HG02981 (cell line): ENCODE measurements around the gene RASL11A.
"Not testable (repeated sequence)": the region's sequence is repeated elsewhere in the genome, so short reads cannot be mapped to it uniquely, and the experiment has no call there.

ENCODE experiments used
- ATAC-seq: cut with Tn5 transposase; IDR thresholded peaks from one replicate; pipeline ENCODE4 v1.9.1; 2021; ENCODE audit warnings: mild to moderate bottlenecking, moderate library complexity; ENCODE audit not compliant: unreplicated experiment

The RASL11A gene

DNA sequence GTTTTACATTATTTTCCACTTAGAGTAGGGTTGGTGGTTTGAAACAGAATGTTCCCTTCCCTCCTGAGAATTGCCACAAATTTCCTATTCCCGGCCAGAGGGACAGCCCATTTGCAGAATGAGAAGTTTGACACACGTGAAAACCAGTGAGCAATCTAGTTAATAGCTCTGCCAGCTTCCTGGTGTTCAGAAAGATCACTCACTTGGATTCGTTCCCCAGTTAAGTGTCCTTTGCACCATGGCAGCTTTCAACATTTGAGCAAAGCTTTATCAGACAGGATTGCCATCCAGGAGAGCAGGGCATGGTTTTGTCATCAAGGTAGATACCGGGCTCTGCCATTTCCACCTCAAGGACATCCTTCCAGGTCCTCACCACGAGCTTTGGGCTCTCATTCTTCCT lies 28.2 kb downstream of the RASL11A start:
- no peak for ATAC-seq

DNA sequence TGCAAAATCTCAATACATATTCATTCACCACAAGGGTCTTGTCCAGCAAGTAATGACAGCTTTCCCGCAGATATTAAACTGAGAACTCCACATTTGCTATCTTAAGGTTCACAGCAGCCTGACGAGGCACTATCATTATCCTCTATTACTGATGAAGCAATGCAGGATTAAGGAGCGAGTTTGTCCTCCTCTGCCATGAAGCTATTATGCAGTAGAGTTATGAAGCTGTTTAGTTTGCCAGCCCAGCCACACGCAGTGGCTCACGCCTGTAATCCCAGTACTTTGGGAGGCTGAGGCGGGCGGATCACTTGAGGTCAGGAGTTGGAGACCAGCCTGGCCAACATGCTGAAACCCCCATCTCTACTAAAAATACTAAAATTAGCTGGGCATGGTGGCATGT lies 29.8 kb downstream of the RASL11A start:
- not testable (repeated sequence) for ATAC-seq

DNA sequence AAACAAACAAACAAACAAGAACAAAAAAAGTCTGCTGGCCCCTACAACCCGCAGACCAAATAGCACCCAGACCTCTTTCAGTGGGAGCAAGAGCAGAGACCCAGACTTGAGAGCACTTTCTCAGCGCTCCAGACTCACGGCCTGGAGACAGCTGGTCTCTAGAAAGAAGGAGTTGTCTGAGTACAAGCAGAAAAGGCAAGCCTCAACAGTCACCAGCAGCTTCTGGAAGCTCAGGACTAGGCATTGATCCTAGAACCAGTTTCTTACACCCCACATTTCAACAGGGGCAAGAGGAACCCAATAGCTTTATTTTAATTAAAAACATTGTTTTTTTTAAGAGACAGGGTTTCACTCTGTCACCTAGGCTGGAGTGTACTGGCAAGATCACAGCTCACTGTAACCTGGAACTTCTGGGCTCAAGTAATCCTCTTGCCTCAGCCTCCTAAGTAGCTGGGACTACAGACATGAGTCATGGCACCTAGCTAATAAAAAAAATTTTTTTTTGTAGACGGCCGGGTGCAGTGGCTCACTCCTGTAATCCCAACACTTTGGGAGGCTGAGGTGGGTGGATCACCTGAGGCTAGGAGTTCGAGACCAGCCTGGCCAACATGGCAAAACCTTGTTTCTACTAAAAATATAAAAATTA lies 30.4 kb downstream of the RASL11A start:
- ATAC-seq: no peak

DNA sequence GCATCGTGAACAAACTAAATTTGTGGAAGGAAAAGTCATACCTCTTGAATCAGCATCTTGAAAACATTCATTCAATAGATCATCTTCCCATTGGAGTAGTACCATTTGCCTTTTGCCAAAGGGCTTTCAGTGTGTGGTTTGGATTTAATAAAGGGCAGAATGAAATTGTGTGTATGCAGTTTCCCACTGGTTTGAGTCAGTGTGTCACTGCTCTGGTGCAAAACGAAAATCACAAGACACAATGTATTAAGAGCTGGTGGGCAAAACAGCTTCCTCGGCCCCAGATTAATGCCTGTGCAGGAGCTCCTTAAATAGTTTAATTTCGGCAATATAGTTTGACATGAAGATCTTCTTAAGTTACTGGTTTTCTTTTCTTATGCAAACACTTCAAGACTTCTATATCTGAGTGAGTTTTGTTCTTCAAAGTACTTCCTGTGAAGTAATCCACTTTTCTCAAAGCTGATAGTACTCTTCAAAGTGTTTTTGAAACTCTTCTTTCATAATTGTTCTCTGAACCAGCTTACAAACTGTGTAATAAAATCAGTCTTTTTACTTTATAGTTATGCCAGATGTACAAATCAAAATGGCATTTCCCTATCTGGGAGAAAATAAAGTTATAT lies 32.1 kb downstream of the RASL11A start:
- ATAC-seq: no peak

DNA sequence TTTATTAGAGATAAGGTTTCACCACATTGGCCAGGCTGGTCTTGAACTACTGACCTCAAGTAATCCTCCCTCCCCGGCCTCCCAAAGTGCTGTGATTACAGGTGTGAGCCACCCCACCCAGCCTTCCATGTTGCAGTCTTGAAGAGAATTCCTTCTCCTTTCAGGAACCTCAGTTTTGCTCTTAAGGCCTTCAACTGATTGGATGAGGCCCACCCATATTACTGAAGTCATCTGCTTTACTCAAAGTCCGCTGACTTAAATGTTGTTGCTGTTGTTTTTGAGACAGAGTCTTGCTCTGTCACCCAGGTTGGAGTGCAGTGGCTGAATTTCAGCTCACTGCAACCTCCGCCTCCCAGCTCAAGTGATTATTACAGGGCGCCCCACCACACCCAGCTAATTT lies 33.5 kb downstream of the RASL11A start:
- no peak for ATAC-seq

DNA sequence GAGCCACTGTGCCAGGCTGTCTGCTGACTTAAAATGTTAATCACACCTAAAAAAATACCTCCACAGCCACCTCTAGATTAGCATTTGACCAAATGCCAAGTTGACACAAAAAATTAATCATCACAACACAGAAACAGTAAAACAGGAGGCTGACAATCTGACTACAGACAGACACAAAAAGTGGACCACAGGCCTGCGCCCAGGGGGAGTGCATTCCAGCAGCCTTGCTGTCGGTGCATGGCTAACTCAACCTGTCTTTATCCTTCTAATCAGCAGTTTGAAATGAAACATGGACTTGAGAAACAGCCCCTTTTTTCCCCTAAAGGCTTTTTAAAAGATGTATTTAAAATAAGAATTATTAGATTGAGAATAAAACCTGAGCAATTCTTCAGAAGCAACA lies 34.0 kb downstream of the RASL11A start:
- no peak for ATAC-seq

DNA sequence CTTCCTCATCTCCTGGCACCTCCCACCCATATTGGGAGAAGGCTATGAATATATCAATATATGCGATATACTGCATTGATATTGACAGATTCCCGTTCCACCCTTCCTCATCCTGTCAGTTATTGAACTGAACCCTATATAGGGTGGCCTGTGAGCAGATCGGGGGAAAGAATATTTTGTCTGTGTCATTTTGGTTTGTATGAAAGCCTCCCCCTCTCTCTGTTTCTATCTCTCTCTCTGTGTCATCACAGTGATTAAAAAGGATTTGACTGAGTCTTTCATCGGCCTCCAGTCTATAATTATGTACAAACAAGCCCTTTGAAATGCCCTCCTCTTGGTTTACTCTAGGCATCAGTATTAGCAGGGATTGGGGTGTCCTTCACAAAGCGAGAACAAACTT lies 35.7 kb downstream of the RASL11A start:
- ATAC-seq: no peak

DNA sequence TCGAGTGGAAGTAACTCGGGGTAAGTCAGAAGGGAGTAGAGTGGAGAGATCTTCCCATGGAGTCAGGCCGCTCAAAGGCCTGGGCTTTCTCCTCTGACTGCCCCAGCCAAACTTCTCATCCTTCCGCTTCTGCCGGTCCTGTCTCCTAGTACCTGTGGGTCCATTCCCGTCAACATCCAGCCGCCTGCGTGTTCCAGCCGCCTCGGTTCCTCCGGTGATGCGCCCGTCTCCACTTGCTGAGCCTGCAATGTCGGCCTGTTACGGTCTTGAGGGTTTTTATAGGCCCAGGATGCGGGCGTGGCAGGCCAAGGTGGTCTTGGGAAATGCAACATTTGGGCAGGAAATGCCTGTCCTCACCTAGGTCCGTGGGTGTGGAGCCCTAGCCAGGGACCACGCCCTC lies 38.3 kb downstream of the RASL11A start:
- no peak for ATAC-seq

DNA sequence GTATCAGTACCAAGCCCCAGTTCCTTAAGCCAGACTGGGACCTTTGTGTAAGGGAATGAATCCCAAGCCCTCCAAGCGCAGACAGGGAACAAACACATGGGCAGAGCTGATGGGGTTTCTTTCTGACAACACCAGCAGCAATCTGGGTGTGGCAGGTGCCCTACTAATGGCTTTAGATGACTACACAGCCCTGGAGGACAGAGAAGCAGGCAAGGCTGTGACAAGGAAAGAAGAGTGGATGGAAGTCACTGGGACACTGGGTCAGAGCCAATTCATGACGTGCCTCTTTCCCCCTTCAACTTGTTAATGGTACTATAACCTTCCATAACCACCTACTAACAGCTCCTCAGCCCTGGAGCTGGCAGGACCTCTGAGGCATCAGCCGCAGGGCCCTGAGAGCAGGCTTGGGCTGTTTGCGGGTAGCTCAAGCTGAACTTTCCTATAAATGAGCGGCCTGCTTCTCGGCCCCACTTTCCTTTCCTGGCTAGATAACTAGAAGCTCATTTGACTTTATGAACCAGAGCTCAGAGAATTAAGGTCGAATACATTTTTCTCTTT lies 38.9 kb downstream of the RASL11A start:
- ATAC-seq: no peak

DNA sequence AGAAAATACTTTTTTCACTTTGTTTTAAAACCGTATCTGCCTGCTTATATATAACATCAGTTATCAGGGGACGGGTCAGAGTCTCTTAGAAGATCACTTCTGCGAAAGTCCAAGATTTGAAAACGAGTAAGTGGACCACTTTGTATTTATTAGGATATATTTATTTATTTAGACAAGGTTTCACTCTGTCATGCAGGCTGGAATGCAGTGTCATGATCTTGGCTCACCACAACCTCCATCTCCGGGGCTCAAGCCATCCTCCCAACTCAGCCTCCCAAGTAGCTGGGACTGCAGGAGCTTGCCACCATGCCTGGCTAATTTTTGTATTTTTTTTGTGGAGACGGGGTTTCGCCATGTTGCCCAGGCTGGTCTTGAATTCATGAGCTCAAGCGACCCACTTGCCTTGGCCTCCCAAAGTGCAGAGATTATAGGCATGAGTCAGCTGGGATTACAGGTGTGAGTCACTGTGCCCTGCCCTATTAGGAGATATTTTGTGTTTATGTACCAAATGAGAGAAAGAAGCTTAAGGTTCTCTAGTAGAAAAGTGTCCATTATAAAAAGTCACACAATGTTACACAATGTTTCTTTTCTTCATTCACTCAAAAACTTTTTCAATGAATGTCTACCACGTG lies 39.5 kb downstream of the RASL11A start:
- no peak for ATAC-seq

DNA sequence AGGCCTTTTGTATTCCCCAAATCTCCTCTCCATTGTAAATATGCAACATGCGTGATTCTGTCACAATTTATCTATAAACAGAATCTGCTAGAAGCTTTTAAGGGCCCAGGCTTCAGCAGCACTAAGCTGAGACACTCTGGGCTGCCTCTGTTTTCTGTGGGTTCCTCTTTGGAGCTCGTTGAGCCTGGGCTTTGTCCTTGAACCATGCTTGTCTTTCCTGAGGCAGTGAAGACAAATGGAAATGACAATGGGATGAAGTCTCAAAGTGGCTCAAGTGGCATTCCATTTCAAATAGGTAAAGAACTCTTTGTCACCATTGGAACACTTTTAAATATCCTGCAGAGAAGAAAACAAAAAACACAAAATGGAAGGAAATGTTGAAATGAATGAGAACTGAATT lies 40.3 kb downstream of the RASL11A start:
- no peak for ATAC-seq

DNA sequence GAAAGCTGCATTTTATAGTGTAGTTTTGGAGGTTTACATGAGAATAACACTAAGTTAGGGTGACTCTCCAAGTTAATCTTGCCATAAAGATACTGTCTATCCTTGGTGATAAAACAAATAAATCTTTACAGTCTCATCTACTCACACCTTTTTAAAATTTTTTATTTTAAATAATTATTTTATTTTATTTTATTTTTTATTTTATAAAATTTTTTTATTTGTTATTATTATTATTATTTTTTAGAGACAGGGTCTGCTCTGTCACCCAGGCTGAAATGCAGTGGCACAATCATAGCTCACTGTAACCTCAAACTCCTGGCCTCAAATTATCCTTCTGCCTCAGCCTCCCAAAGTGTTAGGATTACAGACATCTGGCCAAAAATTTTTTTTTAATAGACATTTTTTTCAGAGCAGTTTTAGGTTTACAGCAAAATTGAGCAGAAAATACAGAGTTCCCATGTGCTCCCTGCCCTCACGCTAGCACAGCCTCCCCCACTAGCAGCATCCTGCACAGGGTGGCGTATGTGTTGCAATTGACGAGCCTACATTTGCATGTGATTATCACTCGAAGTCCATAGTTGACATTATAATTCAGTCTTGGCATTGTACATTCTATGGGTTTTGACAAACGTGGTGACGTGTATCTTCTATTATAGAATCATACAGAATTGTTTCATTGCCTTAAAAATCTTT lies 41.0 kb downstream of the RASL11A start:
- ATAC-seq: no peak

DNA sequence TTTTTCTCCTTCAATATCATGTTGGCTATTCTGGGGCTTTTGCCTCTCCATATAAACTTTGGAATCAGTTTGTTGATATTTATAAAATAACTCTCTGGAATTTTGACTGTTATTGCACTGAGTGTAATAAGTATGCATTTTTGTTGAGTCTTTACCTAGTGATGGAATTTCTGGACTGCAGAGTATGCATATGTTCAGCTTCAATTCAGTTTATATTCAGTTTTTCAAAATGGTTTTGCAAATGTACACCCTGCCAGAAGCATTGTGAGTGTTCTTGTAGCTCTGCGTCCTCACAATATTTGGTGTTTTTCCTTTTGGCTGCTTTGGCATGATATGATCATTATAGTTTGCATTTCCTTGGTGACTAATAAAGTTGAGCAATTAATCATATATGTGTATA lies 43.1 kb downstream of the RASL11A start:
- no peak for ATAC-seq

DNA sequence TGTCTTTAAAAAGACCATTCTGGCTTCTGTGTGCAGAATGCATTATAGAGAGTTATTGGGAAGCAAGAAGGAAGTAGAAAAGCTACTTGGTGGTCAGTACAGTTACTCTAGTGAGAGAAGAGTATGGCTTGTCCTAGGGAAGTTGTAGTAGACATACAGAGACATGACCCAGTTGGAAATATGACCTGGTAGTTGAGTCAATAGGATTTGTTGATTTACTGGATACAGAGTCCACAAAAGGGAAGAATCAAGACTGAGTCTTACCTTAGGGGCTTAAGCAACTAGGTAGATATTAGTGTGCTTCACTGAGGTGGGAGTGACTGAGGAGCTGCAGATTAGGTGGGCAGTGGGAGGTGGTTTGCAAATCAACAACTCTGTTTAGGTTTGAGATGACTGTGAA lies 48.8 kb downstream of the RASL11A start:
- no peak for ATAC-seq

DNA sequence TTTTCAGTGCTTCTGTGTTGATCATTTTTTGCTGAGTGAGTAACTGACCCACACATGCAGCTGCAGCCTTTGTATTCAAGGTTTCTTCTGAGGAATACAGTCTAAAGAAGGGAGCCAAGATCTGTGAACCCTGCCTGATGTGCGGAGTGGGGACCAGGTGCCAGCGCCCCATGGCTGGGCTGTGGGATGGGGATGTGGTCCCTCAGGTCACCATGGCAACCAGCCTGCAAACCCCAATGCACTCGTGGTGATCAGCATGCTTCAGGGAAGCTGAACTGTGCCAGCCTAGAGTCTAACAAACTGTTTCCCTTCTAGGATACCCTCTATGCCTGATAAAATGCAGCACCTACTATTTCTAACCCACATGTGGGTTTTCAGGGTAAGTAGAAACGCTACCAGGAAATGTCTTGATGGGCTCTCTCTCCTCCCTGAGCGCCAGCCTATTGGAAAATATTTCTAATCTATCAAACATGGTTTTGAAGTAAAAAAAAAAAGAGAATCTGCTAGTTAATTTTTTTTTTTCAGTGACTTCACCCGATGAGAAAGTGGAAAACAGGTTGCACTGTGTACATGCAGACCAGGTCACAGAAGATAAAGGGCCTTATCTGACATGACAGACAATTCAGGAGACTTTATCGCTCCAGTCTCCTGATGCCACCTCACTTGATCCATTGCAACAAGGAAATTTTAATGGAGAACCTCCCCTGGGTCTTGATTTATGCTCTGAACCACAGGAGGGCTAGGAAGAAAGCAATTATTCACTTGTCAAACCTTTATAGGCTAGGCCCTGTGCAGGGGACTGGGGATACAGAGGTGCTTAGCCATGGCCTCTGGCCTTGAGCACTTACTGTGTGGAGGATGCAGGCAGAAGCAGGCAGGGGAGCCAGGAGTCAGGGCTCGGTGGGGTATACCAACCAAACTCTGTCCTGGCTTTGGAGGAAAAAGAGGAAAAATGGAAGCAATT lies 51.1 kb downstream of the RASL11A start:
- no peak for ATAC-seq

DNA sequence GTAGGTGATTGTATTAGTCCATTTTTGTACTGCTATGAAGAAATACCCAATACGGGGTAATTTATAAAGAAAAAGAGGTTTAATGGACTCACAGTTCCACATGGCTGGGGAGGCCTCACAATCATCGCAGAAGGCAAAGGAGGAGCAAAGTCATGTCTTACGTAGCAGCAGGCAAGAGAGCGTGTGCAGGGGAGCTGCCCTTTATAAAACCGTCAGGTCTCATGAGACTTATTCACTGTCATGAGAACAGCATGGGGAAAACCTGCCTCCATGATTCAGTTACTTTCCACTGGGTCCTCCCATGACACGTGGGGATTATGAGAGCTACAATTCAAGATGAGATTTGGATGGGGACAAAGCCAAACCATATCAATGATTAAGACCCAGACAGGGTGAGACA lies 51.8 kb downstream of the RASL11A start:
- not testable (repeated sequence) for ATAC-seq
